ENCODE measurements around the gene SAPCD2.
A peak's percentile ranks its signal among the peaks of the same experiment; 100 is the strongest.

GRCh38 chr9:137045294-137046087 lies 24.9 kb downstream of the SAPCD2 start:
- TF ChIP-seq POLR2A (IDR thresholded peaks at IDR 0.05) (peak in 1 of 2 donors; percentile 17), CTCF (IDR thresholded peaks at IDR 0.05 in 4 of 5, conservative IDR thresholded peaks at IDR 0.05 in 1 of 5) (no peak)

Data from gastrocnemius medialis (tissue), 4 donors.